HCT116 (cell line): ENCODE measurements around the gene NEDD4L. TPM values are rescaled to one million over a fixed set of nuclear protein-coding genes. Genes with fewer than 3 reads are reported as not detected.

Experiments
- ATAC-seq: fragments of 200-7000 bp; cut with Tn5 transposase; 2 replicates; pipeline ENCODE4 v1.9.1; 2020; ENCODE audit warnings: mild to moderate bottlenecking, moderate library complexity
- BruUV-seq: library from RNA; stranded (reverse); fragments of 400-500 nt; replicated peaks from 2 replicates; lab custom pipeline; 2021; lab: Mats Ljungman, UMichigan
- CTCF ChIA-PET: fragments of 300-600 bp; sonication (Branson Sonifier 250); formaldehyde crosslinking; loops from one replicate; lab custom pipeline; 2021; ENCODE audit warnings: antibody characterized with exemption; lab: Charles Lee
- POLR2A ChIA-PET: fragments of 300-600, 350-600 bp; sonication (Branson Sonifier 250); formaldehyde crosslinking; loops from one replicate; lab custom pipeline; 2021; ENCODE audit warnings: antibody characterized with exemption; lab: Charles Lee
- RAD21 ChIA-PET, 2 experiments: fragments of 300-600 bp; sonication (Branson Sonifier 250); formaldehyde crosslinking; loops; one replicate each; lab custom pipeline; 2023; ENCODE audit warnings: low total read pairs in 2 of 2; ENCODE audit not compliant: uncharacterized antibody in 2 of 2, unreplicated experiment in 2 of 2, low non-redundant PET in 1 of 2; lab: Charles Lee
- DNase-seq: peaks from one replicate; pipeline ENCODE4 v3.0.0-alpha.2; 2010; ENCODE audit warnings: low read depth, low spot score
- H2AFZ ChIP-seq: fragments of 200-600 bp; shearing (Covaris generic), sonication (generic); 2 replicates; pipeline ENCODE4 v1.6.1; 2017; ENCODE audit warnings: low read depth, mixed run types, mixed read lengths, antibody characterized with exemption, low read length; ENCODE audit not compliant: poor library complexity, severe bottlenecking
- H3K27ac ChIP-seq: 2 replicates; pipeline ENCODE4 v1.5.1; 2012; ENCODE audit warnings: low read depth, low read length
- H3K27me3 ChIP-seq: fragments of 200-600 bp; sonication (generic); 2 replicates; pipeline ENCODE4 v1.6.1; 2016; ENCODE audit warnings: mixed run types, low read length, mixed read lengths; ENCODE audit not compliant: insufficient read depth
- H3K36me3 ChIP-seq, 2 experiments: fragments of 200-500 bp in 1 of 2; fragments of 200-600 bp in 1 of 2; sonication (Bioruptor generic) in 1 of 2; sonication (generic) in 1 of 2; 2 replicates each; pipeline versions ENCODE4 v1.5.1 to v1.6.1; 2014 to 2016; ENCODE audit warnings: low read length in 2 of 2, inconsistent platforms in 1 of 2, mixed read lengths in 1 of 2, mixed run types in 1 of 2; ENCODE audit not compliant: insufficient read depth in 2 of 2, control insufficient read depth in 1 of 2
- H3K4me1 ChIP-seq, 2 experiments: fragments of 200-600 bp in 1 of 2; sonication (generic) in 1 of 2; 2 replicates each; pipeline versions ENCODE4 v1.5.1 to v1.6.1; 2012 to 2017; ENCODE audit warnings: low read length in 2 of 2, inconsistent platforms in 1 of 2, mild to moderate bottlenecking in 1 of 2, mixed read lengths in 1 of 2, mixed run types in 1 of 2, moderate library complexity in 1 of 2; ENCODE audit not compliant: insufficient read depth in 2 of 2, control insufficient read depth in 1 of 2
- H3K4me2 ChIP-seq: fragments of 200-600 bp; sonication (generic); 2 replicates; pipeline ENCODE4 v1.6.1; 2017; ENCODE audit warnings: mixed run types, low read length, mixed read lengths
- H3K4me3 ChIP-seq, 2 experiments: fragments of 200-600 bp in 1 of 2; sonication (generic) in 1 of 2; replicated peaks in 1 of 2; 2 replicates each; pipeline ENCODE4 v1.5.1; 2011 to 2016; ENCODE audit warnings: low read length in 2 of 2, control low read depth in 1 of 2, low read depth in 1 of 2, mild to moderate bottlenecking in 1 of 2, mixed read lengths in 1 of 2, mixed run types in 1 of 2
- H3K79me2 ChIP-seq: fragments of 200-600 bp; sonication (generic); 2 replicates; pipeline ENCODE4 v1.6.1; 2017; ENCODE audit warnings: mild to moderate bottlenecking, mixed run types, low read length, moderate library complexity, mixed read lengths; ENCODE audit not compliant: insufficient read depth
- H3K9ac ChIP-seq: fragments of 200-600 bp; sonication (generic); 2 replicates; pipeline ENCODE4 v1.6.1; 2016; ENCODE audit warnings: low read length, mixed read lengths
- H3K9me2 ChIP-seq: fragments of 200-600 bp; sonication (generic), shearing (Covaris generic); 2 replicates; pipeline ENCODE4 v1.6.1; 2017; ENCODE audit warnings: mixed run types, mild to moderate bottlenecking, moderate library complexity; ENCODE audit not compliant: insufficient read depth
- H3K9me3 ChIP-seq, 2 experiments: fragments of 200-500 bp in 1 of 2; fragments of 200-600 bp in 1 of 2; sonication (Bioruptor generic) in 1 of 2; sonication (generic) in 1 of 2; 2 replicates each; pipeline ENCODE4 v1.6.1; 2014 to 2017; ENCODE audit warnings: low read length in 2 of 2, mixed read lengths in 2 of 2, inconsistent platforms in 1 of 2, low read depth in 1 of 2, mild to moderate bottlenecking in 1 of 2, mixed run types in 1 of 2, moderate library complexity in 1 of 2; ENCODE audit not compliant: control insufficient read depth in 1 of 2, insufficient read depth in 1 of 2
- H4K20me1 ChIP-seq: fragments of 200-600 bp; sonication (generic), shearing (Covaris generic); 2 replicates; pipeline ENCODE4 v1.6.1; 2017; ENCODE audit warnings: mixed run types, mild to moderate bottlenecking, moderate library complexity; ENCODE audit not compliant: insufficient read depth
- CEBPB ChIP-seq: IDR thresholded peaks from 2 replicates; pipeline ENCODE4 v1.6.1; 2012; ENCODE audit warnings: low read depth
- ELF1 ChIP-seq: IDR thresholded peaks from 2 replicates; pipeline ENCODE4 v1.6.1; 2012; ENCODE audit warnings: low read depth, borderline replicate concordance
- EZH2 ChIP-seq: fragments of 200-600 bp; sonication (generic); IDR thresholded peaks from 2 replicates; pipeline ENCODE4 v1.6.1; 2017; ENCODE audit warnings: antibody characterized with exemption, mixed run types
- EZH2phosphoT487 ChIP-seq: fragments of 200-600 bp; IDR thresholded peaks from 2 replicates; pipeline ENCODE4 v1.6.1; 2018; ENCODE audit warnings: antibody characterized with exemption, borderline replicate concordance
- FOSL1 ChIP-seq: IDR thresholded peaks from 2 replicates; pipeline ENCODE4 v1.6.1; 2012; ENCODE audit warnings: low read depth
- JUND ChIP-seq: IDR thresholded peaks from 2 replicates; pipeline ENCODE4 v1.6.1; 2012
- MAX ChIP-seq: IDR thresholded peaks from 2 replicates; pipeline ENCODE4 v1.6.1; 2012
- POLR2A ChIP-seq: IDR thresholded peaks from 2 replicates; pipeline ENCODE4 v1.7.0; 2011; ENCODE audit warnings: borderline replicate concordance; ENCODE audit not compliant: insufficient read depth, insufficient read length; ENCODE audit errors: extremely low read depth
- RAD21 ChIP-seq: IDR thresholded peaks from 2 replicates; pipeline ENCODE4 v1.6.1; 2012; ENCODE audit warnings: low read depth, mild to moderate bottlenecking
- REST ChIP-seq: IDR thresholded peaks from 2 replicates; pipeline ENCODE4 v1.6.1; 2012; ENCODE audit warnings: low read depth
- SIN3A ChIP-seq: IDR thresholded peaks from 2 replicates; pipeline ENCODE4 v1.6.1; 2012; ENCODE audit warnings: low read depth
- SP1 ChIP-seq: IDR thresholded peaks from 2 replicates; pipeline ENCODE4 v1.6.1; 2012; ENCODE audit warnings: low read depth
- SRF ChIP-seq: IDR thresholded peaks from 2 replicates; pipeline ENCODE4 v1.6.1; 2012; ENCODE audit warnings: low read depth
- TCF7L2 ChIP-seq: IDR thresholded peaks from 2 replicates; pipeline ENCODE4 v1.7.0; 2011; ENCODE audit warnings: borderline replicate concordance, inconsistent platforms; ENCODE audit not compliant: insufficient read depth, insufficient read length; ENCODE audit errors: extremely low read depth
- YY1 ChIP-seq: IDR thresholded peaks from 2 replicates; pipeline ENCODE4 v1.6.1; 2011; ENCODE audit warnings: low read length, low read depth, moderate library complexity, mild to moderate bottlenecking; ENCODE audit not compliant: insufficient replicate concordance; ENCODE audit errors: extremely low read depth
- ZFX ChIP-seq: fragments of 450-650 bp; IDR thresholded peaks from 2 replicates; pipeline ENCODE4 v1.6.1; 2017
- intact Hi-C: fragments of 100-400 bp; cut with micrococcal nuclease; formaldehyde crosslinking; loops from 2 replicates; pipeline ENCODE4 v1.10.0; 2022
- total RNA-seq: library from RNA; stranded (reverse); gene quantifications from one replicate; pipeline ENCODE4 v1.2.1, GENCODE V29; 2021; ENCODE audit not compliant: unreplicated experiment
- TF ChIP-seq, protein P1 (sequence below), 3 experiments: fragments of 200-600 bp in 1 of 3; sonication (generic) in 1 of 3; IDR thresholded peaks in 2 of 3; conservative IDR thresholded peaks in 1 of 3; 2 replicates each; pipeline ENCODE4 v1.5.1; 2012 to 2017; ENCODE audit warnings: low read depth in 2 of 3, low read length in 2 of 3, antibody characterized with exemption in 1 of 3, borderline replicate concordance in 1 of 3, control low read depth in 1 of 3, mild to moderate bottlenecking in 1 of 3, mixed read lengths in 1 of 3, mixed run types in 1 of 3, moderate library complexity in 1 of 3; ENCODE audit not compliant: insufficient read depth in 1 of 3
- TF ChIP-seq, protein P2 (sequence below): IDR thresholded peaks from 2 replicates; pipeline ENCODE4 v1.6.1; 2012
- TF ChIP-seq, protein P3 (sequence below): IDR thresholded peaks from 2 replicates; pipeline ENCODE4 v1.6.1; 2011; ENCODE audit warnings: mild to moderate bottlenecking, low read length, moderate library complexity; ENCODE audit not compliant: insufficient replicate concordance; ENCODE audit errors: extremely low read depth

NEDD4L gene
- total RNA-seq, 1 experiment from 2014 or later = 41.5 TPM

GRCh38 chr18:58360324-58360723, 316.3 kb downstream of the NEDD4L start:
- no peak for ATAC-seq
- H3K4me3 ChIP-seq = no peak overlapping the region
- TF ChIP-seq SRF = no peak
- TF ChIP-seq, protein P1, sequence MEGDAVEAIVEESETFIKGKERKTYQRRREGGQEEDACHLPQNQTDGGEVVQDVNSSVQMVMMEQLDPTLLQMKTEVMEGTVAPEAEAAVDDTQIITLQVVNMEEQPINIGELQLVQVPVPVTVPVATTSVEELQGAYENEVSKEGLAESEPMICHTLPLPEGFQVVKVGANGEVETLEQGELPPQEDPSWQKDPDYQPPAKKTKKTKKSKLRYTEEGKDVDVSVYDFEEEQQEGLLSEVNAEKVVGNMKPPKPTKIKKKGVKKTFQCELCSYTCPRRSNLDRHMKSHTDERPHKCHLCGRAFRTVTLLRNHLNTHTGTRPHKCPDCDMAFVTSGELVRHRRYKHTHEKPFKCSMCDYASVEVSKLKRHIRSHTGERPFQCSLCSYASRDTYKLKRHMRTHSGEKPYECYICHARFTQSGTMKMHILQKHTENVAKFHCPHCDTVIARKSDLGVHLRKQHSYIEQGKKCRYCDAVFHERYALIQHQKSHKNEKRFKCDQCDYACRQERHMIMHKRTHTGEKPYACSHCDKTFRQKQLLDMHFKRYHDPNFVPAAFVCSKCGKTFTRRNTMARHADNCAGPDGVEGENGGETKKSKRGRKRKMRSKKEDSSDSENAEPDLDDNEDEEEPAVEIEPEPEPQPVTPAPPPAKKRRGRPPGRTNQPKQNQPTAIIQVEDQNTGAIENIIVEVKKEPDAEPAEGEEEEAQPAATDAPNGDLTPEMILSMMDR (IDR thresholded peaks at IDR 0.05 in 2 of 3, conservative IDR thresholded peaks at IDR 0.05 in 1 of 3; ENCODE audit: borderline replicate concordance in 1 of 3, insufficient read depth in 1 of 3, low read depth in 2 of 3, low read length in 2 of 3) = no peak
- TF ChIP-seq TCF7L2 = no peak
- TF ChIP-seq EZH2 = no peak
- no peak for TF ChIP-seq POLR2A
- TF ChIP-seq SIN3A = no peak
- no peak for TF ChIP-seq RAD21
- no peak for TF ChIP-seq JUND
- TF ChIP-seq, protein P2, sequence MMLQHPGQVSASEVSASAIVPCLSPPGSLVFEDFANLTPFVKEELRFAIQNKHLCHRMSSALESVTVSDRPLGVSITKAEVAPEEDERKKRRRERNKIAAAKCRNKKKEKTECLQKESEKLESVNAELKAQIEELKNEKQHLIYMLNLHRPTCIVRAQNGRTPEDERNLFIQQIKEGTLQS = no peak
- no peak for TF ChIP-seq MAX
- TF ChIP-seq CEBPB = no peak
- no peak for TF ChIP-seq FOSL1
- TF ChIP-seq REST = no peak
- TF ChIP-seq ZFX = no peak
- TF ChIP-seq ELF1 = no peak
- no peak for TF ChIP-seq YY1
- TF ChIP-seq, protein P3, sequence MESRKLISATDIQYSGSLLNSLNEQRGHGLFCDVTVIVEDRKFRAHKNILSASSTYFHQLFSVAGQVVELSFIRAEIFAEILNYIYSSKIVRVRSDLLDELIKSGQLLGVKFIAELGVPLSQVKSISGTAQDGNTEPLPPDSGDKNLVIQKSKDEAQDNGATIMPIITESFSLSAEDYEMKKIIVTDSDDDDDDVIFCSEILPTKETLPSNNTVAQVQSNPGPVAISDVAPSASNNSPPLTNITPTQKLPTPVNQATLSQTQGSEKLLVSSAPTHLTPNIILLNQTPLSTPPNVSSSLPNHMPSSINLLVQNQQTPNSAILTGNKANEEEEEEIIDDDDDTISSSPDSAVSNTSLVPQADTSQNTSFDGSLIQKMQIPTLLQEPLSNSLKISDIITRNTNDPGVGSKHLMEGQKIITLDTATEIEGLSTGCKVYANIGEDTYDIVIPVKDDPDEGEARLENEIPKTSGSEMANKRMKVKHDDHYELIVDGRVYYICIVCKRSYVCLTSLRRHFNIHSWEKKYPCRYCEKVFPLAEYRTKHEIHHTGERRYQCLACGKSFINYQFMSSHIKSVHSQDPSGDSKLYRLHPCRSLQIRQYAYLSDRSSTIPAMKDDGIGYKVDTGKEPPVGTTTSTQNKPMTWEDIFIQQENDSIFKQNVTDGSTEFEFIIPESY = no peak
- TF ChIP-seq EZH2phosphoT487 = no peak
- TF ChIP-seq SP1 = no peak
- no peaks in the 10 kb centered on the region for H3K9me2 ChIP-seq
- POLR2A ChIA-PET = no interaction called here
- CTCF ChIA-PET = no interaction called here
- DNase-seq = no peak
- H3K36me3 ChIP-seq = no peaks in the 10 kb centered on the region
- no peaks in the 10 kb centered on the region for H4K20me1 ChIP-seq
- RAD21 ChIA-PET = no interaction called here
- no peak overlapping the region for H3K4me2 ChIP-seq
- no peaks in the 10 kb centered on the region for H3K79me2 ChIP-seq
- BruUV-seq = no TSS peak
- H3K27me3 ChIP-seq = no peaks in the 10 kb centered on the region
- no peak overlapping the region for H2AFZ ChIP-seq
- H3K9ac ChIP-seq = no peak overlapping the region
- intact Hi-C loops = no loop called here
- H3K9me3 ChIP-seq = no peaks in the 10 kb centered on the region
- H3K27ac ChIP-seq = no peak overlapping the region
- no peaks in the 10 kb centered on the region for H3K4me1 ChIP-seq
